RCC 7860 (cell line): ENCODE results near the gene PIK3AP1.

Source experiments
- DNase-seq: peaks from one replicate; pipeline ENCODE4 v3.0.0-alpha.2; 2015; ENCODE audit warnings: low spot score
- FAIRE-seq: peaks from 2 replicates; lab custom pipeline; 2012; peaks lifted over from hg19 to GRCh38; lab: Jason Lieb, UNC

PIK3AP1 gene

GRCh38 chr10:96676272-96677112 is 43.8 kb downstream of the PIK3AP1 start:
- no peak for FAIRE-seq
- no peak for DNase-seq

GRCh38 chr10:96675846-96676245 is 44.5 kb downstream of the PIK3AP1 start:
- DNase-seq (no peak), FAIRE-seq (no peak)

GRCh38 chr10:96673318-96674099 is 46.8 kb downstream of the PIK3AP1 start:
- no peak for FAIRE-seq
- peak; percentile 25 for DNase-seq

GRCh38 chr10:96672481-96673175 is 47.7 kb downstream of the PIK3AP1 start:
- FAIRE-seq (no peak), DNase-seq (no peak)

GRCh38 chr10:96671211-96671890 is 49.0 kb downstream of the PIK3AP1 start:
- FAIRE-seq = no peak
- DNase-seq = no peak

- DNase-seq (no peak), FAIRE-seq (no peak)
Observed at GRCh38 chr10:96670786-96671185, 49.5 kb downstream of the PIK3AP1 start.

- DNase-seq = no peak
- no peak for FAIRE-seq
Observed at GRCh38 chr10:96667401-96667800, 52.9 kb downstream of the PIK3AP1 start.

GRCh38 chr10:96666741-96667140 is 53.6 kb downstream of the PIK3AP1 start:
- no peak for FAIRE-seq
- DNase-seq = no peak

GRCh38 chr10:96665306-96665705 is 55.0 kb downstream of the PIK3AP1 start:
- DNase-seq (peak; percentile 9), FAIRE-seq (no peak)

GRCh38 chr10:96664563-96664962 is 55.8 kb downstream of the PIK3AP1 start:
- no peak for FAIRE-seq
- no peak for DNase-seq

GRCh38 chr10:96663797-96664196 is 56.5 kb downstream of the PIK3AP1 start:
- DNase-seq (no peak), FAIRE-seq (no peak)

- DNase-seq = no peak
- peak; percentile 33 for FAIRE-seq
Observed at GRCh38 chr10:96661632-96662031, 58.7 kb downstream of the PIK3AP1 start.

GRCh38 chr10:96660297-96660696 is 60.0 kb downstream of the PIK3AP1 start:
- FAIRE-seq (no peak), DNase-seq (no peak)

GRCh38 chr10:96658844-96659243 is 61.5 kb downstream of the PIK3AP1 start:
- FAIRE-seq (no peak), DNase-seq (no peak)

- DNase-seq (no peak), FAIRE-seq (no peak)
Observed at GRCh38 chr10:96657385-96657784, 62.9 kb downstream of the PIK3AP1 start.

- no peak for DNase-seq
- no peak for FAIRE-seq
Observed at GRCh38 chr10:96656839-96657238, 63.5 kb downstream of the PIK3AP1 start.

- FAIRE-seq (no peak), DNase-seq (no peak)
Observed at GRCh38 chr10:96656198-96656577, 64.1 kb downstream of the PIK3AP1 start.

GRCh38 chr10:96655461-96656197 is 64.7 kb downstream of the PIK3AP1 start:
- FAIRE-seq (no peak), DNase-seq (no peak)

GRCh38 chr10:96651998-96652431 is 68.3 kb downstream of the PIK3AP1 start:
- FAIRE-seq (no peak), DNase-seq (no peak)

GRCh38 chr10:96650958-96651357 is 69.4 kb downstream of the PIK3AP1 start:
- no peak for DNase-seq
- no peak for FAIRE-seq
